SK-N-MC (cell line): ENCODE measurements around the gene MINDY4.

ENCODE experiments used
- EZH2 ChIP-seq: fragments of 200-600 bp; sonication (generic); IDR thresholded peaks from one replicate; pipeline ENCODE4 v1.6.1; 2017; ENCODE audit warnings: antibody characterized with exemption
- POLR2AphosphoS5 ChIP-seq: IDR thresholded peaks from 2 replicates; pipeline ENCODE4 v1.6.1; 2012; ENCODE audit warnings: mild to moderate bottlenecking, low read depth, low read length, borderline replicate concordance

DNA sequence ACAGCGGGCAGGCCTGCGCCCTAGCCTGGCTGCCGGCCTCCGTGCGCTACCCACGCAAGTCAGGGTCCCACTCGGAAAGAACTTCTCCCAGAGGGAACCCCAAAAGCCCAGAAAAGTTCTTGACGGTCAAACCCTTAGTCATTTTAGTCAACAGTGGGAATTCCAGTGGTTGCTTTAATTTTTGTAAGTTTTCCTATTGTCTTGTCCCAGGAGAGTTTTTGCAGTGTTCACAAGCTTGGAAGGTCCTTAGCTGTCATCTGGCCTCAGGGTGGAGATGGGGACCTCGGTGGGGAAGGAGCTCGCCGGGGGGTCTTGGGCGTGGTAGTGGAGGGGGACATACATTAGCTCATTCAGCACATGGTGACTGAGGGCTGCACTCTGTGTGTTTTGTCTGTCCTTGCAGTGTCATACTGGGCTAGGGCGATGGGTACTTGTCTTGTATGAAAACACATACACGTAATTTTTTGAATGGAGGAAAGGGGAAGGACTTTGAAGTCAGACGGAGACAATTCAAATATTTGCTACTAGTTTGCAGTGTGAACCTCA lies 736 bp downstream of the MINDY4 start:
- TF ChIP-seq EZH2, result no peak
- no peak for TF ChIP-seq POLR2AphosphoS5
